Stimulated activated CD4-positive, alpha-beta T cell treated with anti-CD3 and anti-CD28 coated beads, Interleukin-4, amount 100 ng/mL, for 4 hours (primary cell): ENCODE measurements around the gene RPRD1B.
"Not testable (repeated sequence)": the region's sequence is repeated elsewhere in the genome, so short reads cannot be mapped to it uniquely, and the experiment has no call there.

Source experiments
- DNase-seq, 2 experiments: peaks; one replicate each; pipeline ENCODE4 v3.0.0-alpha.2; 2020

The RPRD1B gene

DNA sequence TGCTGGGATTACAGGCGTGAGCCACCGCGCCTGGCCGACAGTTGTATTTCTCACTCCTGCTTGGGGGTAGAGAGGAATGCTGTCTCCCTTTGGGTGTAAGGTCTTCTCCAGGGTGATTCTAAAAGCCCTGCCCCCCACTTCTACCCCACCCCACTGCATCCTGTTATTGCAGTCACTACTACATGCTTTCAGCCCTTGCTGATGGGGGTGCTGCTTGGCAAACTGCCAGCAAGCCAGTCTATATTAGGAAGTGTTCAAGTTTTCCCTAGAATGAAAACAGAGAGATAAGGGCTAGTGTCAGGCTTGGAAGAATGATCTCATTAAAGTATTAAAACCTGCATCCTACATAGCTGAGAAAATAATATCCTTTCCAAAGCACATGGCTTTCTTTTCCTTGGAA is 31.6 kb upstream of the RPRD1B start:
- DNase-seq, result no peak

DNA sequence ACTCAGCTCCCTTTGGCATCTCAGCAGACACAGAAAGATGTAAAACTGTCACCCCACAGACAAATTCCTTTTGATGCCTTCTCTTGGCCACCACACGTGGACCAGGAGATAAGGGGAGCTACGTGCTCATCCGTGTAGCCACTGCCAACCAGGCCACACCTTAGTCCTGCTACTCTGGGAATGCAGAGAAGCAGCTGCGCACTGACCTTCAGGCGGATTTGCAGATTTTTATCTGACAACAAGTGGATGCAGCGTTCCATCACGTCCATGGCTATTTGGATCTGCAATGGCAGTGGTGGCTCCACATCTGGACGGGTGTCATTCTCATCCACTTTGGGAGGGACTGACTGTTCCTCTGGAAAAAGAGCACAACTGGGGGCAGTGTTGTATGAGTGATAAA is 31.1 kb upstream of the RPRD1B start:
- DNase-seq, result no peak

DNA sequence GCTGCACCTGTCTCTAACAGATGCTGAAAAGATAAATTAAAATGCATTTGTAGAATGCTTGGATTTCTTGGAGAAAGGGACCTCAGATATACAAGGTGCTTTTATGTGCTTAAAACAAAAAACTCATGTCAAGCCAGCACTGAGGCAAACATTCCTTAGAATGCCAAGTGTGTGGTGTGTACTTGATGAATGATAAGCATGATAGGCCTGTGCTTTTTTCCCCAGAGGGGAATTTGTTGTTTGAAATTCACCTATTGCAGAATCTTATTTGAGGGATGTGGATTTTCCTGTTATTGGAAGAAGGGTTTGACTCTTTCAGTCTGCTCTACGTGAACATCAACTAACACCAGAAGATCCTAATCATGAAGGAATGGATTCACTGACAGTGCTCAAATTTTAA is 29.1 kb upstream of the RPRD1B start:
- DNase-seq, result no peak

DNA sequence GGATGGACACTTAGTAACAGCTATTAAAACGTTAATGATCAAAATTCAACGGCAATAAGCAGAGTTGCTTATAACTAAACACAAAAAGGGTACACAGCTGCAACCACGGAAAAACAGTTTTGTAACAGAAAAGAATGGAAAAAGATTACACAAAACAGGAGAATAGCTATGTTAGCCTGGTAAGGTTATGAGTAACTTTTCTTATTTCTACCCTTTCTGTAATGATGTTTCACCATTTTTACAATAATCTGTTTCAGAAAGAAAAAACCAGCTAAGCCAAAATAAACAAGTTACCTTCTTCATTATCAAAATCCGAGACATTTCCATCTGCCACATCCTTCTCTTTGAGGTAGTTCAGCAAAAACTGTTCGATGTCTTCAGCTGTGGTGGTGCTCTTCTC is 27.6 kb upstream of the RPRD1B start:
- no peak for DNase-seq

DNA sequence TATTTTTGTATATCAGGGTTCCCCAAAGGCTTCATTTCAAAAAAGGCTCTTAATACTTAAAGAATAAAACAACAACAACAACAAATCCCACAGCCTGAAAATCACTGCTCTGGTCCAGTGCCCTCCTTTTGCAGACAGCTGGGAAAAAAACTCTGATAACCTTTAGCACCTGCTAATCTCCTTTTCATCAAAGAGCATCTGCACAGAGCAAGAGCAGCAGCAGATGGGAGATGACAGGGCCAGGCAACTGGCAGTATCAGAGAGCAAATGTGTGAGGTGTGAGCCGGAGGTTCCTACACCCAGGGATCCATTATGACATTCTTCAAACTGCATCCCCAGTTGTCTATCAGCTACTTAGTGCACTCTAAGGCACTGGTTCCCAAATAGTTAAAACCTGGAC is 26.0 kb upstream of the RPRD1B start:
- no peak for DNase-seq

DNA sequence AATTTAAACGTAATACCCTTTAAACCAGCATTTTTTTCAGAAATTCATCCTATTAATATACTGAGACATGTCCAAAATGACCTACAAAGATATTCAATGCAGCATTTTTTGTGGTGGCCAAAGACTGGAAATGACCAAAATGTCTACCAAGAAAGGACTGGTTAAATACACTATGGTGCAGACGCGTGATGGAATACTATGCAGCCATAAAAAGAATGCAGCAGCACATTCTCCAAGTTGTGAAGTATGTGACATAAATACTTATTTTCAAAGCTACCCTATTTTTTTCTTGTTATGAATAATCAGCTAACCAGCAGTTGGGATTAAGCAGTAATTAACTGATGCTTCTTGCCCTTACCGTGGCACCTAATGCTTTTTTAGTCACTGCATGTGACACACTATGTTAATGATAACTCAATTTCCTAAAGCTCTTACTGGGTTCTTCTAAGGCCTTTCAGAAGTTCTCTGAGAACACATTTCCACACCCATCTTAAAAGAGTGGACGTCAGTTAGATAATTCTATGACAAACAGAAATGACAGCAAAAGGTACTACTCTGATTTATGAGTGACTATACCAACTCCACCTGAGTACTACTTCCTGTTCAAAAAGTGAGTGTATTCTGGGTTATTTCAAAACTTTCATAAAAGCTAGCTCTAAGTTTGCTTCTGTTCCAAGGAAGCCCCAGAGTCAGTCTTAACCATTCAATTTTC is 25.2 kb upstream of the RPRD1B start:
- DNase-seq, result no peak

DNA sequence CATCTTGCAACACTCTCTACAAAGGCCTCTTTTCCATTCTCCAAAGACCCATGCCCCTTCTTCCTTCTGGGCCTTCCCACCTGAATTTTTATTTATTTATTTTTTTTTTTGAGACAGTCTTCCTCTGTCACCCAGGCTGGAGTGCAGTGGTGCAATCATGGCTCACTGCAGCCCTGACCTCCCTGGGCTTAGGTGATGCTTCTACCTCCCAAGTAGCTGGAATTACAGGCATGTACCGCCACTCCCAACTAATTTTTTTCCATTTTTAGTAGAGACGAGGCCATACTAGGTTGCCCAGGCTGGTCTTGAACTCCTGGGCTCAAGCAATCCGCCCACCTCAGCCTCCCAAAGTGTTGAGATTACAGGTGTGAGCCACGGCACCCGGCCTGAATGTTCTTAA is 24.1 kb upstream of the RPRD1B start:
- not testable (repeated sequence) for DNase-seq

DNA sequence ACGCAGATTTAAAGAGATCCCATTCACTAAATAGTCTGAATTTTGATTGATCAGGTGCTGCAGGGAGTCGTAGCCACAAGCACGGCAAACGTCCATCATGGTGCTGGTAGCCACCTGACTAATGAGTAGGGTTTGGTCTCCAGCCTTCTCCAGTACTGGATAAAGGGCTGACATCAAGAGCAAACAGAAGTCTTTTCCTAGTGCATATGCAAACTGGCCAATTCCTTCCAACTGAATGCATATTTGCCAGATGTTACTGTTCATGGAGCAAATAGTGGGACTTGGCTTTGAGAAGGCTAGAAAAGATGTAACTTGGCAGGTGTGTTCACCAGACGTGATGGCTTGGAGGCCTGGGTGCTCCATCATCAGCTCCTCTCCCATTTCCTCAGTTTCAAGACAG is 21.9 kb upstream of the RPRD1B start:
- DNase-seq, result no peak

DNA sequence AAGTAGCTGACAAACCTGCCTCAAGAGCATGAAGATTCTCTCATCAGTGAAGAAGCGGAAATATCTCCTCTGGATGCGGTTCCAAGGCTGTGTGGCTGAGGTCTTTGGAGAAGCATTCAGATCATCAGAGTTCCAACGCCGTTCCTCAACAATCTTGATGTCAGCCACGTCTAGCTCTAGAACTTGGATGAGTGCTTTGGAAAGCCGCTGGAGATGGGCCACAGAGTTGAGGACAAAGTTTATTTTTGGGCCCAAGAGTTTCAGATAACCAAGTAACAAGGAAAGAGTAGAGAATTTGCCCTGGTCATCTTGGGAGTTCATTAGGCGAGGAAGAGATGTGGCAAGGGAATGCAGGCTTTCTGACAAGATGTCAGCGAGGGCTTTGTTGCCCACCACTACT is 21.2 kb upstream of the RPRD1B start:
- no peak for DNase-seq

DNA sequence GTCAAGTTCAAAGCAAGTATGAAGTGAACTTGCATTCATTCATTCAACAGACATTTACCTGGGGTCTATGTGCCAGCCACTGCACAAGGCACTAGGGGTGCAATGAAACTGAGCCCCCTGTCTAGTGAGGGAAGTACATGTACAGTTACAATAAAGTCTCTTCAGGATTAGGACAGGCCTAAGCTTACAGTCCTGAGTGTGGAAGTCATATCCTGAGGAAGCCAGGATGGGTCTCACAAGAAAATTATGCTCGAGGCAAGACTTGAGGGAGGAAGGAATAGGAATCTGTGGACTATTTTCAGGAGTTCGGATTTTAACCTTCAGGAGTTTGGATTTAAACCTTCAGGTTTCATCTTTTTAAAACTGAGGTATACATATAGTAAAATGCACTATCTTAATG is 19.7 kb upstream of the RPRD1B start:
- no peak for DNase-seq

DNA sequence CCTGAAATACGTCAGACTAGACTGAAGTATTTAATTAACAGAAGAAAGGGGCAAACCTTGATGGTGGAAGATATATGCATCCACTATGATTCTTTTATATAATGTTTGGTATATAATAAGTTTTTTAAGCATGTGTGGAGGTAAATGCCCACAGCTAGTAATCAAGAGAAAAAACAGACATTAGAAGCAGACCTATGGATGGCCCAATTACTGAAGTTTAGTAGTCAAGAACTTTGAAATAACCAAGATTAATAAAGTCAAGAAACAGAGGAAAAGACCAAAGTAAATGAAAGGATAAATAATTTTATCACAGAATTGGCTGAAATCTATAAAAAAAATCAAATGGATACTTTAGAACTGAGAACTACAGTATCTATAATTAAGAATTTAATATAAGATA is 15.6 kb upstream of the RPRD1B start:
- no peak for DNase-seq

DNA sequence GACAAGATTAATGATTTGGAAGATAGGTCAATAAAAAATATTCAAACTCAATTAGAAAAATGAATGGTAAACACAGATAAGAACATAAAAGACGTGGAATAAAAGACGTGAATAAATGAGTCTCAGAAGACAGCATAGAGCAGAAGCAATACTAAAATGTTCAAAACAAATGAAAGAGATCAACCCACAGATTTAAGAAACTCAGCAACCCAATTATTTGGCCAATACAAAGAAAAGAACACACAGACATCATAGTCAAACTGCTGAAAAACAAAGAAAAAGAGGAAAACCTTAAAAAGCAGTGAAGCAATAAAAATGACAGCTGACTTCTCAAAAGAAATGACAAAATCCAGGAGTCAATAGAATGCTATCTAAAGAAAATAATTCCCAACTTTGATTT is 15.2 kb upstream of the RPRD1B start:
- no peak for DNase-seq

DNA sequence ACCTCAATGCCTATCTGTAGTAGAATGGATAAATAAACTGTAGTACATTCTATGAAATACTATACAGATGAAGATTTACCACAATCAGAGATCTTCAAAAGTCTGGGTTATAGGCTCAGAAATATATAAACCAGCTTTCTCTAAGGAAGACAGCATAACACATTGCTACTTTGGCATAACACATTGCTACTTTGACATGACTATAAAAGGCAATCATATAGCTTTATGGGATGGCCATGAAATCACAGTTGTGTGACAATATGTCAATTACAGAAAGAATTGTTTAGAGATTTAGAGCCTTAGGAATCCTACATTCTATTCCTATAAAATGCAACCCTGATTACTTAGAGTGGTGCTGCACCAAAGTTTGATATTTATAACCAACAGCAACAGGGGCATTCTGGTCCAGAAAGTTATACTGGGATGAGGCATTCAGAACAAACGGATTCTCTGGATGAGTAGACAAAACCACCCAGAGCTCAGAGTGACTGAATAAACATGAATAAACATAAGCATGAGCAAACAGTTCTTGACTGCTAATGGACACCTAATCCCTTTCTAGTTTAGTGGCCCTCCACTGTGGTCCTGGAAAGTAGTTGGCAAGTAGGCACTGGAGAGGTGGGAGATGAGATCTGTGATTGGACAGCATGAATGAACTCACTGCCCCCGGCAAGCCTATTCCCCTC is 12.3 kb upstream of the RPRD1B start:
- no peak for DNase-seq

DNA sequence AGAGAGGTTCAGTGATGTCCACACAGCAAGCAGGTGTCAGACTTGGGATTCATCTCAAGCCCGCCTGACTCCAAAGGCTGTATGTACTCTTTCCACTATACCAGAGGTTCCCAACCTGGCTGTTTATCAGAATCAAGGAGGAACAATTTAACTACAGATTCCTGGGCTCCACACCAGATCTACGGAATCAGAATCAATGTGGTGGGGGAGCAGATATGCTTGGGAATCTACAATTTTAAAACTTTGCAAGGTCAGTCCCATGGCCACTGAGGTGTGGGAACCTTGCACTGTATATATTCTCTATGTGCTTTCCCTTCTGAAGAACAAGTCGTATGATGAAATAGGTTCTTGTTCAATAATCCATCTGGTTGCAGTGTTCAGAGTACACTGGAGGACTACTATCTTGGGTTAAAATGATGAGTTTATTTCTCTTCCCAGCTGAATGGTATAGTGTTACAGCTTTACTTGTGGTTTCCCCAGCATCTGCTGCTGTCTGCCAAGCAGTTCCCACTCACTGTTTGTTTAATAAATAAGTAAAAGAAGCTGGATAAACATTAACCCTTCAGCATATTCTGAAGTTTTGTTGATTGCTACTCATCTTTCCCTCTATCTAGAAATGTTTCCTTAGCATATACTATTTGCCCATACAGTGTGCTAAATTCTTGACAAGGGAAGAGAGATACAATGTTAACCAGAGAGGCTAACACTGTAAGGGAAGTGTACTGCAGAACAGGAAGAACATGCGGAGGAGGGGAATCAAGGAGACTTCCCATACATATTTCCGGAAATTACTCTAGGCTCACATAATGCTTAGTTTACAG is 10.2 kb upstream of the RPRD1B start:
- no peak for DNase-seq

DNA sequence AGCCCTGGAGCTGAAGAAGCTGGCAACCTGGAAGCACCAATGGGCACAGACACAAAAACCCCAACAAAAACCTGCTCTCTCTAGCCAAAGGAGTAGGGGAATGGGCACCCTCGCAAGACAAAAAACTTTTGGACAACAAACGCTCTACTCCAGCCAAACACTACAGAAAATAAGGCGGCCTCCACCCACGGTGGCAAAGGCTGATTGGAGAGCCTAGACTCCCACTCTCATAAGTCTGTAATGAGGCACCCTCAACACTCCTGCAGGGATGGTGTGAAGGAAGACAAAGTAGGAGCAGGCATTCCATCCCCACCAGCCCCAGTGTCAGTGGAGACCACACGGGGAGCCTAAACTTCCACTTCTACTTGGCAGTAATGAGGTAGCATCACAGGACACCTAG is 9.1 kb upstream of the RPRD1B start:
- no peak for DNase-seq

DNA sequence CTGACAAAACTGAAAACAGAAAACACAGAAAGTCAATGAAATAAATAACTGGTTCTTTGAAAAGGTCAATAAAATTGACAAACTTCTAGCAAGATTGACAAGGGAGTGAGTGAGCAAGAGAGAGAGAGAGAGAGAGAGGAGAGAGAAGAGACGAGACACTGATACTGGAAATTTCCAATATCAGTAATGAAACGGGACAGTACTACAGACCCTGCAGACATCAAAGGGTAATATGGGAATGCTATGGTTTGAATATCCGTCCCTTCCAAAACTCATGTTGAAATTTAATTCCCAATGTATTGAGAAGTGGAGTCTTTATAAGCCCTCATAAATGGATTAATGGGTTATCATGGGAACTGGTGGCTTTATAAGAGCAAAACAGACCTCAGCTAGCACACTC is 4.1 kb upstream of the RPRD1B start:
- no peak for DNase-seq

DNA sequence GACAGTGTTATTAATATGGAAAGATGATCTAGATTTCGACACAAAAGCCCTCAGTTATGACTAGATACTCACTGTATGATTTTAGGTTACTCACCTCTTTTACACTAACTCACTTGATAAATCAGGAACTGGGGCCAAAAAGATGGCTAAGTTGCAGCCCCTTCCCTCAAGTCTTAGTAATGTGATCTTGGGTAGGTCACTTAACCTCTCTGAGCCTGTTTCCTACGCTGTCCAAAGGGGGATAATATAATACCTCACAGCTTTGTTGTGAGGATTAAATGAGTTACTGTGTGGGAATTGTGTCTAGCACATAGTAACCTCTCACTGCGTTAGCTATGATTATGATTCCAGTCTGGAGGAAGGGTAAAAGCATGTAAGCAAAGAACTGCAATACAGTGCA is 1.6 kb upstream of the RPRD1B start:
- no peak for DNase-seq

DNA sequence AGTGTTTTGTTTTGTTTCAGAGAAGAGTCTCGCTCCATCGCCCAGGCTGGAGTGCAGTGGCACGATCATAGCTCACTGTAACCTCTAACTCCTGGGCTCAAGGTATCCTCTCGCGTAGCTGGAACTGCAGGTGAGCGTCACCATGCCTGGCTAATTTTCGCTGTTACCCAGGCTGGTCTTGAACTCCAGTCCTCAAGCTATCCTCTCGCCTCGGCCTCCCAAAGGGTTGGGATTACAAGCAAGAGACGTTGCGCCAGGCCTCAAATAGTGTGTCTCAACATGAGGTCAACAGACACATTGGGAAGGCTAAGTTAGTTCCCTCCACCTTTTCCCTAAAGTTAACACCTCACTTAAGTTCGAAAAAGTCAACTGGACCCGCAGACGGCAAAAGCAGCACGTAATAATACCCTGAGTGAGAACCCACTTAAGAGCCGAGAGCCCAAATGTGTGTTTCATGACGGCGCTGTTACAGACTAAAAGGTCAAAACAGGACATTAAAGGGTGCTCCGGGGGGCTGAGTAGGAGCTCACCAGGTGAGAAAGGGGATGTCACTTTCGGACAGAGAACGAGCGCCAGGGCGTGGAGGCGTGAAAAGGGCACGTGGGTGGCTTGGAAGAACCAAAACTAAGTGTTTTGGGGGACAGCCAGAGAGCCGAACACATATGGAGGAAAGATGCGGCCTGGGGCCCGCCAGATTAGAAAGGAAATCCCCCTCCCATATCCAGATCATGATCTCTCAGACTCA is 789 bp upstream of the RPRD1B start:
- DNase-seq, result no peak

DNA sequence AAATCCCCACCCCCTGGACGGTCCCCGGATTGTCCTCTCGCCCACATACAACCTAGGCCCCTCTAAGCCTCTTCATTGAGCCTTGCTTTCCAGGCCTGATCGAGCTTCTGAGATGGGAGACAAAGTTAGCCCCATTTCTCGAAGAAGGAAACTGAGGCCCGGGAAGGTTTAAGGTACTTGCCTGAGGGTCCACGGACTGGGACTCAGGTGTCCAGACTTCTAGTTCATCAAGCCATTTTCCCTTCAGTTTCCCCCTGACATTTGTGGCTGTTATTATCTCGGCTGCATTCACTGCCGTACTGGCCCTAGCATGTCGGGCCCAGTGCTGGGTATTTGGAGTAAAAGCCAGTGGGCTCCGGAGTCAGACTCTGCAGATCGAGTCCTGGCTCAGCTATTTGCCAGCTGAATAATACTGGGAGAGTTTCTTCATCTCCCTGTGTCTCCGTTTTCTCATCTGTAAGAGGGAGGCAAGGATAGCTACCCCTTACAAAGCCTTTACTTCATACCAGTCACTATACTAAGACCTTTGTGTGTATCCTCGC is 633 bp downstream of the RPRD1B start:
- DNase-seq, result no peak

DNA sequence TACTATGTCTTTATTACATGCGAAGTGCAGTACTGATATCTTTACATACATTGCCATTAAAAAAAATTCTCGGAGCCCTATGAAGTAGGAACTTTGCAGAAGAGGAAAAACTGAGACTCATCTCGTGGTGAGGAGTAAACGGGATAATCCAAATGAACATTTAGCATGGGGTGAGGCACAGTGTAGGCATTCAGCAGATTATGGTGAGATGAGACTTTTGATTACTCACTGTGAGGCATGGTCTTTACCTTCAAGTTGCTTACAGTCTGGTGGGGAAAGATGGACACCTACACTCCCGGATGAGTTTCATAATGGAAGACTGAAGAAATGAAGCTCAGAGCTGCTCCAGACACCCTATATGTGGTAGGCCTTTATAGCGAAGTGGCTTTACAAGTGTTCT is 1.4 kb downstream of the RPRD1B start:
- DNase-seq, result no peak

DNA sequence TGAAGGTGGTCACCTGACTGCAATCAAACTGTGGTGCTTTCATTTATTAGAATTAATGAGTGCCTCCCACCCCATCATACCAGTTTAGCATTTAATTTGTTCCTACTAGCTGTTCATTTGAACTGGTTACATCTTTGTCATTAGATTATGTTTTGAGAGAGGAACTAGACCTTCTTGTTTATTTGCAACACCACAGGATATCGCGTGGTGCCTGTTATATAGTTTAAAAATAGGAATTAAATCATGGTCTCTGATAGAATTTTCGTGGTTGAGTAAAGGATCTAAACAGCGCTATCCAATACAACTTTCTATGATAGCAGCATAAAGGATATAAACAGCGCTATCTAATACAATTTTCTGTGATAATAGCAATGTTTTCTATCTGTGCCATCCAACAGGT is 2.8 kb downstream of the RPRD1B start:
- no peak for DNase-seq

DNA sequence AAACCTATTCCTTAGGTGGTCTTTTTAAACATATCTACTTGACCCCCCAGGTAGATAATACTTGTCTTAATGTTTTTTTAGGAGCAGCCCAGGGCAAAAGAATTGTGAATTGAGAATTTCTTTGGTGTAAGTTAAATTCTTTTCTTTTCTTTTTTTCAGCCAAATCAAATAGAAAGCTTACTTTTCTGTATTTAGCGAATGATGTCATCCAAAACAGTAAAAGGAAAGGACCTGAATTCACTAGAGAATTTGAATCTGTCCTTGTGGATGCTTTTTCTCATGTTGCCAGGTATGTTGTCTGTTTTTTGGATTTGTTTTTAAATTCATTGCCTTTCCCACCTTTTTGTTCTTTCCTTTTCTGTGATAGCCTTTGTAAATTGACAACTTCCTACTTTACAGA is 6.7 kb downstream of the RPRD1B start:
- no peak for DNase-seq
